Measurements from ENCODE around the gene GNB5. TPM values are rescaled to one million over a fixed set of nuclear protein-coding genes. Genes with fewer than 3 reads are reported as not detected.

The GNB5 gene
- total and polyA plus RNA-seq, 10 donors: 18.6 to 43.2 (median 30.3) TPM

GRCh38 chr15:52193321-52193720 is 2.1 kb upstream of the GNB5 start:
- DNase-seq: no peak
- 88 to 90% (median 89%) methylated on average over 4 of the region's 4 CpGs for WGBS, 5 donors
- Histone ChIP-seq H3K27me3 (replicated peaks in 1 of 7) (no peaks in the 10 kb centered on the region), H3K4me1 (no peaks in the 10 kb centered on the region), H3K27ac (no peak overlapping the region), H3K4me3 (no peak overlapping the region), H3K36me3 (peaks cover 0 to 16% (median 0%) of the 10 kb centered on the region in 6 donors), H3K9me3 (no peaks in the 10 kb centered on the region)
- TF ChIP-seq CTCF (IDR thresholded peaks at IDR 0.05 in 8 of 11, conservative IDR thresholded peaks at IDR 0.05 in 3 of 11): no peak
- no peak for TF ChIP-seq POLR2AphosphoS5 (IDR thresholded peaks at IDR 0.05)
- no peak for TF ChIP-seq POLR2A (IDR thresholded peaks at IDR 0.05)
- intact Hi-C loops (cut with DNase I; ENCODE audit: low total_unique reads): no loop called here

- TF ChIP-seq POLR2A (IDR thresholded peaks at IDR 0.05) (no peak), CTCF (IDR thresholded peaks at IDR 0.05 in 8 of 11, conservative IDR thresholded peaks at IDR 0.05 in 3 of 11) (no peak), POLR2AphosphoS5 (IDR thresholded peaks at IDR 0.05) (no peak)
- intact Hi-C loops (cut with DNase I; ENCODE audit: low total_unique reads): no loop called here
- H3K4me1 ChIP-seq: peaks cover 0 to 4% (median 2%) of the 10 kb centered on the region in 6 donors
- H3K36me3 ChIP-seq: peaks cover 0 to 7% (median 0%) of the 10 kb centered on the region in 6 donors
- peaks cover 0 to 2% (median 0%) of the 10 kb centered on the region in 8 donors for H3K9me3 ChIP-seq
- no peak for DNase-seq
- no peak overlapping the region for H3K27ac ChIP-seq
- no peak overlapping the region for H3K4me3 ChIP-seq
- 84 to 93% (median 91%) methylated on average over 11 of the region's 11 CpGs for WGBS, 5 donors
- H3K27me3 ChIP-seq (replicated peaks in 1 of 7): peaks cover 0 to 4% (median 0%) of the 10 kb centered on the region in 7 donors
Measured at GRCh38 chr15:52186651-52187486, 4.3 kb downstream of the GNB5 start.

GRCh38 chr15:52185151-52185561 is 6.0 kb downstream of the GNB5 start:
- H3K36me3 ChIP-seq: peaks cover 0 to 7% (median 0%) of the 10 kb centered on the region in 6 donors
- no peak for DNase-seq
- no peak overlapping the region for H3K27ac ChIP-seq
- intact Hi-C loops (cut with DNase I; ENCODE audit: low total_unique reads): no loop called here
- no peak for TF ChIP-seq POLR2A (IDR thresholded peaks at IDR 0.05)
- TF ChIP-seq POLR2AphosphoS5 (IDR thresholded peaks at IDR 0.05): no peak
- no peak for TF ChIP-seq CTCF (IDR thresholded peaks at IDR 0.05 in 8 of 11, conservative IDR thresholded peaks at IDR 0.05 in 3 of 11)
- WGBS, 5 donors: 77 to 90% (median 83%) methylated on average over 7 of the region's 7 CpGs
- peaks cover 8 to 19% (median 11%) of the 10 kb centered on the region in 6 donors for H3K4me1 ChIP-seq
- H3K27me3 ChIP-seq (replicated peaks in 1 of 7): peaks cover 0 to 15% (median 0%) of the 10 kb centered on the region in 7 donors
- peaks cover 0 to 2% (median 0%) of the 10 kb centered on the region in 8 donors for H3K9me3 ChIP-seq
- no peak overlapping the region for H3K4me3 ChIP-seq

GRCh38 chr15:52184721-52185120 is 6.5 kb downstream of the GNB5 start:
- TF ChIP-seq CTCF (IDR thresholded peaks at IDR 0.05 in 8 of 11, conservative IDR thresholded peaks at IDR 0.05 in 3 of 11) (no peak), POLR2A (IDR thresholded peaks at IDR 0.05) (no peak), POLR2AphosphoS5 (IDR thresholded peaks at IDR 0.05) (no peak)
- intact Hi-C loops (cut with DNase I; ENCODE audit: low total_unique reads): no loop called here
- Histone ChIP-seq H3K4me3 (no peak overlapping the region), H3K36me3 (peaks cover 0 to 7% (median 0%) of the 10 kb centered on the region in 6 donors), H3K27me3 (replicated peaks in 1 of 7) (peaks cover 0 to 20% (median 0%) of the 10 kb centered on the region in 7 donors), H3K9me3 (peaks cover 0 to 2% (median 0%) of the 10 kb centered on the region in 8 donors), H3K4me1 (peaks cover 8 to 22% (median 13%) of the 10 kb centered on the region in 6 donors), H3K27ac (no peak overlapping the region)
- DNase-seq: no peak
- WGBS, 5 donors: 74 to 76% (median 75%) methylated on average over 5 of the region's 5 CpGs
